ENCODE measurements around the gene MYO3A.

The MYO3A gene

GRCh38 chr10:26238378-26238777, 304.3 kb downstream of the MYO3A start:
- Histone ChIP-seq H3K9me3 (ENCODE audit: control insufficient read depth in 1 of 2, low read length in 2 of 2) (no peaks in the 10 kb centered on the region), H3K36me3 (ENCODE audit: control insufficient read depth in 1 of 2, insufficient read depth in 2 of 2, low read length in 2 of 2) (no peaks in the 10 kb centered on the region), H3K27ac (ENCODE audit: low read length) (no peak overlapping the region), H3K4me1 (ENCODE audit: control insufficient read depth in 1 of 2, insufficient read depth in 2 of 2, low read length in 2 of 2) (no peaks in the 10 kb centered on the region), H3K27me3 (ENCODE audit: low read depth, low read length) (no peaks in the 10 kb centered on the region), H3K4me3 (ENCODE audit: low read depth in 1 of 2, low read length in 2 of 2) (no peak overlapping the region)

GRCh38 chr10:26242706-26243350, 308.8 kb downstream of the MYO3A start:
- no peaks in the 10 kb centered on the region for H3K36me3 ChIP-seq (ENCODE audit: control insufficient read depth in 1 of 2, insufficient read depth in 2 of 2, low read length in 2 of 2)
- no peak overlapping the region for H3K4me3 ChIP-seq (ENCODE audit: low read depth in 1 of 2, low read length in 2 of 2)
- H3K27me3 ChIP-seq (ENCODE audit: low read depth, low read length): no peaks in the 10 kb centered on the region
- no peaks in the 10 kb centered on the region for H3K4me1 ChIP-seq (ENCODE audit: control insufficient read depth in 1 of 2, insufficient read depth in 2 of 2, low read length in 2 of 2)
- H3K9me3 ChIP-seq (ENCODE audit: control insufficient read depth in 1 of 2, low read length in 2 of 2): no peaks in the 10 kb centered on the region
- H3K27ac ChIP-seq (ENCODE audit: low read length): no peak overlapping the region

DNA sequence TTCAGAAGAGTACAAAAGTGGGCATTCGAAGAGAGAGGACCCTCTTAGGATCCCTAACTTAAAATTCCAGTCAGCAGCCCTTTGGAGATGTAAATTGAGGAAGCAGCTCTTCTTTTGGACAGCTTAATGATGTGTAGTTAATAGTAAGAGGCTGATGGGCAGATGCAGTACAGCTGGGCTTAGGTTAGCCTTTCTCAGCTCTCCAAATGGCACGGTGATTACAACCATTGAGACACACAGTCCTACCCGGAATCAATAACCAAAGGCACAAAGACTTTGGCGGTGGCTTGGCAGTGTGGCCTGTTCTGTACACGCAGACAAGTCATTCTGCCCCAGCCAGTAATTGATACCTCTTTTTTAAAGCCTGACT, 309.3 kb downstream of the MYO3A start:
- Histone ChIP-seq H3K27ac (ENCODE audit: low read length) (no peak overlapping the region), H3K36me3 (ENCODE audit: control insufficient read depth in 1 of 2, insufficient read depth in 2 of 2, low read length in 2 of 2) (no peaks in the 10 kb centered on the region), H3K27me3 (ENCODE audit: low read depth, low read length) (no peaks in the 10 kb centered on the region)

GRCh38 chr10:26249681-26250080, 315.7 kb downstream of the MYO3A start:
- no peaks in the 10 kb centered on the region for H3K4me1 ChIP-seq (ENCODE audit: control insufficient read depth in 1 of 2, insufficient read depth in 2 of 2, low read length in 2 of 2)
- H3K27me3 ChIP-seq (ENCODE audit: low read depth, low read length): no peaks in the 10 kb centered on the region
- no peaks in the 10 kb centered on the region for H3K9me3 ChIP-seq (ENCODE audit: control insufficient read depth in 1 of 2, low read length in 2 of 2)
- H3K36me3 ChIP-seq (ENCODE audit: control insufficient read depth in 1 of 2, insufficient read depth in 2 of 2, low read length in 2 of 2): no peaks in the 10 kb centered on the region
- H3K27ac ChIP-seq (ENCODE audit: low read length): no peak overlapping the region
- no peak overlapping the region for H3K4me3 ChIP-seq (ENCODE audit: low read depth in 1 of 2, low read length in 2 of 2)

More for the DNA sequence above, 309.3 kb downstream of the MYO3A start:
- Histone ChIP-seq H3K4me1 (ENCODE audit: control insufficient read depth in 1 of 2, insufficient read depth in 2 of 2, low read length in 2 of 2) (no peaks in the 10 kb centered on the region), H3K9me3 (ENCODE audit: control insufficient read depth in 1 of 2, low read length in 2 of 2) (no peaks in the 10 kb centered on the region), H3K4me3 (ENCODE audit: low read depth in 1 of 2, low read length in 2 of 2) (no peak overlapping the region)

GRCh38 chr10:26251925-26252324, 317.9 kb downstream of the MYO3A start:
- no peaks in the 10 kb centered on the region for H3K27me3 ChIP-seq (ENCODE audit: low read depth, low read length)
- no peak overlapping the region for H3K27ac ChIP-seq (ENCODE audit: low read length)
- H3K9me3 ChIP-seq (ENCODE audit: control insufficient read depth in 1 of 2, low read length in 2 of 2): no peaks in the 10 kb centered on the region
- H3K36me3 ChIP-seq (ENCODE audit: control insufficient read depth in 1 of 2, insufficient read depth in 2 of 2, low read length in 2 of 2): no peaks in the 10 kb centered on the region
- H3K4me1 ChIP-seq (ENCODE audit: control insufficient read depth in 1 of 2, insufficient read depth in 2 of 2, low read length in 2 of 2): no peaks in the 10 kb centered on the region
- H3K4me3 ChIP-seq (ENCODE audit: low read depth in 1 of 2, low read length in 2 of 2): no peak overlapping the region

GRCh38 chr10:26254616-26255015, 320.6 kb downstream of the MYO3A start:
- H3K4me1 ChIP-seq (ENCODE audit: control insufficient read depth in 1 of 2, insufficient read depth in 2 of 2, low read length in 2 of 2): no peaks in the 10 kb centered on the region
- no peaks in the 10 kb centered on the region for H3K27me3 ChIP-seq (ENCODE audit: low read depth, low read length)

GRCh38 chr10:26259341-26259740, 325.3 kb downstream of the MYO3A start:
- Histone ChIP-seq H3K27ac (ENCODE audit: low read length) (no peak overlapping the region), H3K36me3 (ENCODE audit: control insufficient read depth in 1 of 2, insufficient read depth in 2 of 2, low read length in 2 of 2) (no peaks in the 10 kb centered on the region), H3K4me3 (ENCODE audit: low read depth in 1 of 2, low read length in 2 of 2) (no peak overlapping the region), H3K27me3 (ENCODE audit: low read depth, low read length) (no peaks in the 10 kb centered on the region), H3K4me1 (ENCODE audit: control insufficient read depth in 1 of 2, insufficient read depth in 2 of 2, low read length in 2 of 2) (no peaks in the 10 kb centered on the region), H3K9me3 (ENCODE audit: control insufficient read depth in 1 of 2, low read length in 2 of 2) (no peaks in the 10 kb centered on the region)

More at GRCh38 chr10:26254616-26255015, 320.6 kb downstream of the MYO3A start:
- H3K9me3 ChIP-seq (ENCODE audit: control insufficient read depth in 1 of 2, low read length in 2 of 2): no peaks in the 10 kb centered on the region
- H3K27ac ChIP-seq (ENCODE audit: low read length): no peak overlapping the region
- no peaks in the 10 kb centered on the region for H3K36me3 ChIP-seq (ENCODE audit: control insufficient read depth in 1 of 2, insufficient read depth in 2 of 2, low read length in 2 of 2)
- H3K4me3 ChIP-seq (ENCODE audit: low read depth in 1 of 2, low read length in 2 of 2): no peak overlapping the region
